Osteocyte (in vitro differentiated cells): ENCODE results near the gene C10orf53. TPM values are rescaled to one million over a fixed set of nuclear protein-coding genes. Genes with fewer than 3 reads are reported as not detected.

ENCODE experiments used
- DNase-seq: peaks from one replicate; pipeline ENCODE4 v3.0.0; 2021; ENCODE audit warnings: mixed read lengths; ENCODE audit not compliant: unreplicated experiment; ENCODE audit errors: extremely low spot score
- H3K27ac Mint-ChIP-seq: one replicate; pipeline ENCODE4 v1.8.0; 2021; ENCODE audit warnings: mild to moderate bottlenecking, mixed read lengths; ENCODE audit not compliant: unreplicated experiment
- H3K27me3 Mint-ChIP-seq: one replicate; pipeline ENCODE4 v1.8.0; 2021; ENCODE audit warnings: mixed read lengths; ENCODE audit not compliant: unreplicated experiment
- H3K36me3 Mint-ChIP-seq: one replicate; pipeline ENCODE4 v1.8.0; 2021; ENCODE audit warnings: mixed read lengths; ENCODE audit not compliant: unreplicated experiment
- H3K4me1 Mint-ChIP-seq: one replicate; pipeline ENCODE4 v1.8.0; 2021; ENCODE audit warnings: mixed read lengths; ENCODE audit not compliant: unreplicated experiment
- H3K4me3 Mint-ChIP-seq: one replicate; pipeline ENCODE4 v1.8.0; 2021; ENCODE audit warnings: mild to moderate bottlenecking, moderate library complexity, mixed read lengths; ENCODE audit not compliant: unreplicated experiment
- H3K9me3 Mint-ChIP-seq: one replicate; pipeline ENCODE4 v1.8.0; 2021; ENCODE audit warnings: mixed read lengths; ENCODE audit not compliant: unreplicated experiment
- total RNA-seq: library from RNA; stranded (reverse); gene quantifications from 2 replicates; pipeline ENCODE4 v1.2.1, GENCODE V29; 2021
- TF ChIP-seq, protein P1 (sequence below): fragments of 200-600 bp; sonication (generic); IDR thresholded peaks from 2 replicates; pipeline ENCODE4 v1.5.0; 2021; ENCODE audit warnings: antibody characterized with exemption, mild to moderate bottlenecking, moderate library complexity

The C10orf53 gene
- total RNA-seq, 1 donor from 2014 or later: not detected

DNA sequence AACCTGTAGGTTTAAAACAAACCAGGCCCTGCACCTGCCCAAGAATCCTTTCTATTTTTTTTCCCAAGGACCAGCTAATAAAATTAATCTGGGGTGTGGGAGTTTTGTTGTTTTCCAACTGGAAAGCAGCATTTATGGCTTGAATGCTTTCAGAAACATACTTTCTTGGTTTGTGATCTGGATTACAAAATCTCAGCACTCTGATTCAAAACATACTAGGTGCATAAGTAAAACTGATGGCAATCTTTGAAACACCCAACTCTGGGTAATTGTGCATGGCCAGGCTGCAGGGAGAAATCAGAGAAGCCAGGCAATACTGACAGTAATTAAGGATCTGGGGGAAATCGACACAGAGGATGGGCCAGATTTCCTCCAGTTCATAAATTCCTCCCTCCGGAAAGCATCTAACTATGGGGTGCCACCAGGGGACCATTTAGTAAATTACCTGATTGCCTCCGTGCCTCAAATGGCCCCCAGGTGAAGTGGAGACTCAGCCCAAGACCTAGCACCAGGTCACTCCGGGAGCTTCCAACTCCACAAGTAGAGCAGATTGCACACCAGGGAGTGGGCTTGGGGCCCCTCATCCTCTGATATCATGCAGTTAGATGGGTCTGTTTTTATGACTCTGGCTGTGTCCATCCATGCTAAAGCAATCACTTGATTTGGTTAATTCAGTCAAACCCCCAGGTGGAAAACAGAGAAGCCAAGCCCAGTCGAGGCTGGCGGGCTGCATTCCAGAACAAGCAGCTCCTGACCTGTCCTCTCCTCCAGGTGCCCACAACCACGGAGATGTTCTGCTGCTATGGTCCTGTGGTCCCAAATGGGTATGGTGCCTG is 15.2 kb upstream of the C10orf53 start:
- peak; percentile 59 for DNase-seq
- Mint-ChIP-seq H3K36me3 (no peaks in the 10 kb centered on the region), H3K4me3 (no peak overlapping the region), H3K4me1 (no peaks in the 10 kb centered on the region), H3K27ac (no peak overlapping the region), H3K9me3 (peaks cover 2% of the 10 kb centered on the region), H3K27me3 (peaks cover 19% of the 10 kb centered on the region)
- TF ChIP-seq, protein P1, sequence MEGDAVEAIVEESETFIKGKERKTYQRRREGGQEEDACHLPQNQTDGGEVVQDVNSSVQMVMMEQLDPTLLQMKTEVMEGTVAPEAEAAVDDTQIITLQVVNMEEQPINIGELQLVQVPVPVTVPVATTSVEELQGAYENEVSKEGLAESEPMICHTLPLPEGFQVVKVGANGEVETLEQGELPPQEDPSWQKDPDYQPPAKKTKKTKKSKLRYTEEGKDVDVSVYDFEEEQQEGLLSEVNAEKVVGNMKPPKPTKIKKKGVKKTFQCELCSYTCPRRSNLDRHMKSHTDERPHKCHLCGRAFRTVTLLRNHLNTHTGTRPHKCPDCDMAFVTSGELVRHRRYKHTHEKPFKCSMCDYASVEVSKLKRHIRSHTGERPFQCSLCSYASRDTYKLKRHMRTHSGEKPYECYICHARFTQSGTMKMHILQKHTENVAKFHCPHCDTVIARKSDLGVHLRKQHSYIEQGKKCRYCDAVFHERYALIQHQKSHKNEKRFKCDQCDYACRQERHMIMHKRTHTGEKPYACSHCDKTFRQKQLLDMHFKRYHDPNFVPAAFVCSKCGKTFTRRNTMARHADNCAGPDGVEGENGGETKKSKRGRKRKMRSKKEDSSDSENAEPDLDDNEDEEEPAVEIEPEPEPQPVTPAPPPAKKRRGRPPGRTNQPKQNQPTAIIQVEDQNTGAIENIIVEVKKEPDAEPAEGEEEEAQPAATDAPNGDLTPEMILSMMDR: no peak

DNA sequence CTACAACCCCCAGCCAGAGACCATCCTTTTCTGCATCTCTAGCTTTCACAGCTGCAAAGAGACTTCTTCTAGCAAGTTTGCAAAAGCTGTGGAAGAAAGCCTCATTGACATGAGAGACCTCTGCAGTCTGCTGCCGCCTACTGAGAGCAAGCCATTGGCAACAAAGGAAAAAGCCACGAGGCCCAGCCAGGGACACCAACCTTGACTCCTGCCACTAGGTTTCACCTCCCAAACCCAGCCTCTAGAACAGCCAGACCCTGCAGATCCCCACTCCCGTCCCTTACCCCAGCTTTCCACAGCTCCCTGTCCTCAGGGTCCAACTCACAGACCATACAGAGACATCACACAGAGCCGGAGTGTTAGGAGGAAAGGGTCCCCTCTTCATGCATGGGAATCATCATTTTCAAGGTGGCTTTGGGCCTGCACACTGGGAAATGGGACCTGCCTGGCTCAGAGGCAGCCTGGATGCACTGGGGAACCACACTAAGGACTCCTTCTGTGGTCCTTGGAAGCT is 14.6 kb upstream of the C10orf53 start:
- Mint-ChIP-seq H3K4me3 (no peak overlapping the region), H3K4me1 (no peaks in the 10 kb centered on the region), H3K27ac (no peak overlapping the region), H3K27me3 (peaks cover 19% of the 10 kb centered on the region), H3K36me3 (no peaks in the 10 kb centered on the region), H3K9me3 (no peaks in the 10 kb centered on the region)
- DNase-seq: peak; percentile 67
- TF ChIP-seq, protein P1: no peak

DNA sequence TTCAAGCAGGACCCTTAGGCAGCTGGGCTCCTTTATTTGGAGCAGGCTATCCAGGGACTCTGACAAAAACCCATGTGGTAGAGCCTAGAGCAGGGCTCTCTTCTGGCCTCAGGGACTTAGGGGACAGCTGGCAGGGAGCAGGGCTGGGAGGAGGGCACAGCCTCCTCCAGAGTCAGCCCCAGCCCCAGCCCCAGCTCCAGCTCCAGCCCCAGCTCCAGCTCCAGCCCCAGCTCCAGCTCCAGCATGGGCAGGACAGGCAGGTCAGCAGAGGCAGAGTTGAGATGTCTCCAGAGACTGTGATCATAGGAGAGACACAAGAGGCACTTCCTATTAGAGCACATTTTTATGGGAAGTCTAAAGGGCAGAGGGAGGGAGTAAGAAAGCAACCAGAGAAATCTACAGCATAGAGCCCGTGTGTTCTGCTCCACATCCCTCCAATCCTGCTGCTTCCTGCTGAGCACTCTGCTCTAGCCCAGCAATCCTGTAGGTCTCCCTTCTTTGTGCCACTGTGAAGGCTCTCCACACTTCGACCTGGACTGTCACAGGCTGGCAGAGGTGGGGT is 13.3 kb upstream of the C10orf53 start:
- Mint-ChIP-seq H3K36me3 (no peaks in the 10 kb centered on the region), H3K9me3 (peaks cover under 1% of the 10 kb centered on the region), H3K27me3 (peaks cover 26% of the 10 kb centered on the region), H3K4me1 (no peaks in the 10 kb centered on the region), H3K4me3 (no peak overlapping the region), H3K27ac (no peak overlapping the region)
- DNase-seq: peak; percentile 73
- TF ChIP-seq, protein P1: no peak

DNA sequence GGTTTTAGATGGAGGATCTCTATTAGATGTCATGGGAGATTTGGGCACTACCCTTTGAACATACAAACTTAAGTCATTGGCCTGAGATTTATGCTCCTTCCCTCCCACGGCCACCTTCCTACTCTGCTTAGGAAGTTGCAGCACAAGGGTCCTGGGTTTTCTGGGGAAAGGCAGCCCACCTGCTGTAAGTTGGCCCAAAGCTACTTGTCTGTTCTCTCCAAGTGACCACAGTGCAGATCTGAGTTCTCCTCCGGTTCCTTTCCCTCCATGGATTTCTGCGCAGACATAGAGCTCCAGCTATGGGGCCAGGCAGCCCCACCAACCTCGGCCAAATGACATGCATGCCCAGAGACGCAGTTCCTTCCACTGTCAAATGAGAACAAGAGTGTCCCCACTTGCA is 12.8 kb upstream of the C10orf53 start:
- H3K9me3 Mint-ChIP-seq: peaks cover 4% of the 10 kb centered on the region
- H3K4me3 Mint-ChIP-seq: no peak overlapping the region
- peak; percentile 53 for DNase-seq
- TF ChIP-seq, protein P1: no peak
- H3K27ac Mint-ChIP-seq: no peak overlapping the region
- H3K27me3 Mint-ChIP-seq: peaks cover 31% of the 10 kb centered on the region
- H3K4me1 Mint-ChIP-seq: no peaks in the 10 kb centered on the region
- no peaks in the 10 kb centered on the region for H3K36me3 Mint-ChIP-seq

DNA sequence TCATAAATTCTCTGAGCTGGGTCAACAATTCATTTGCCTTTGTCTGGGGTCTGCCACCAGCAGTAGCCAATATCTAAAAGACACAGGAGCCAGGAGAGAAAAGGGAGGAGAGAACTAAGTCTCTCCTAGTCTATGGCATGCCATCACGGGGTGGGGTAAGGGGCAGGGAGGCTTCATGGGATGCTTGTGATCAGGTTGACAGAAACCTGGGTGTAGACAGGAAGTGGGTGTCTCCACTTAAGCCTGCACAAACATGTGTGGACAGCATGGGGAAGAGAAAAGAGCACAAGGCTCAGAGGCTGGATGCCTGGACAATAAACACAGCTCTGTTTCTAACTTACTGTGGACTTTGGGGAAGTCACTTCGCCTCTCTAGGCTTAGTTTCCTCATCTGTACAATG is 11.5 kb upstream of the C10orf53 start:
- Mint-ChIP-seq H3K27me3 (peaks cover 38% of the 10 kb centered on the region), H3K4me3 (no peak overlapping the region), H3K4me1 (no peaks in the 10 kb centered on the region), H3K9me3 (peaks cover 4% of the 10 kb centered on the region), H3K36me3 (no peaks in the 10 kb centered on the region), H3K27ac (no peak overlapping the region)
- DNase-seq: peak; percentile 49
- TF ChIP-seq, protein P1: no peak
